HepG2 (cell line): Measurements from ENCODE around the gene ATL2. TPM values are rescaled to one million over a fixed set of nuclear protein-coding genes. Genes with fewer than 3 reads are reported as not detected.

Source experiments
- ARID2 ChIP-seq: sonication (generic); formaldehyde crosslinking; IDR thresholded peaks from 2 replicates; pipeline ENCODE4 v1.8.1; 2022; ENCODE audit warnings: mild to moderate bottlenecking, missing genetic modification reagents, borderline replicate concordance
- ATF7 ChIP-seq, 2 experiments: fragments of 450-650 bp in 1 of 2; sonication (generic) in 1 of 2; formaldehyde crosslinking in 1 of 2; IDR thresholded peaks; 2 replicates each; pipeline versions ENCODE4 v1.4.0 to v1.6.1; 2016 to 2020; ENCODE audit warnings: antibody characterized with exemption in 1 of 2, mild to moderate bottlenecking in 1 of 2, missing genetic modification reagents in 1 of 2
- CEBPB ChIP-seq: IDR thresholded peaks from 2 replicates; pipeline ENCODE4 v1.6.1; 2011; ENCODE audit warnings: low read depth, low read length, improper control_type of control experiment, borderline replicate concordance
- EHMT2 ChIP-seq: fragments of 200-600 bp; sonication (generic); IDR thresholded peaks from 2 replicates; pipeline ENCODE4 v1.7.0; 2017; ENCODE audit warnings: antibody characterized with exemption, low read depth, low read length, borderline replicate concordance
- HNF1A ChIP-seq, 2 experiments: sonication (generic) in 1 of 2; formaldehyde crosslinking in 1 of 2; IDR thresholded peaks; 2 replicates each; pipeline versions ENCODE4 v1.4.0 to v1.6.1; 2016 to 2020; ENCODE audit warnings: borderline replicate concordance in 1 of 2, low read depth in 1 of 2, mild to moderate bottlenecking in 1 of 2, missing genetic modification reagents in 1 of 2
- HOMEZ ChIP-seq: IDR thresholded peaks from 2 replicates; pipeline ENCODE4 v1.6.1; 2016; ENCODE audit warnings: low read depth
- MAX ChIP-seq: IDR thresholded peaks from 2 replicates; pipeline ENCODE4 v1.6.1; 2012; ENCODE audit warnings: inconsistent platforms
- NFATC3 ChIP-seq: sonication (generic); formaldehyde crosslinking; IDR thresholded peaks from 2 replicates; pipeline ENCODE4 v1.5.1; 2020; ENCODE audit warnings: mild to moderate bottlenecking, missing genetic modification reagents
- SCMH1 ChIP-seq: sonication (generic); formaldehyde crosslinking; IDR thresholded peaks from 2 replicates; pipeline ENCODE4 v1.9.0; 2021; ENCODE audit warnings: missing genetic modification reagents, mild to moderate bottlenecking, borderline replicate concordance
- ZBED4 ChIP-seq: sonication (generic); formaldehyde crosslinking; IDR thresholded peaks from 2 replicates; pipeline ENCODE4 v1.4.0; 2020; ENCODE audit warnings: missing genetic modification reagents, borderline replicate concordance
- ZNF10 ChIP-seq: sonication (generic); formaldehyde crosslinking; IDR thresholded peaks from 2 replicates; pipeline ENCODE4 v1.4.0; 2020; ENCODE audit warnings: mild to moderate bottlenecking, low read depth, missing genetic modification reagents, borderline replicate concordance
- ZNF383 ChIP-seq: sonication (generic); formaldehyde crosslinking; IDR thresholded peaks from 2 replicates; pipeline ENCODE4 v1.4.0; 2020; ENCODE audit warnings: missing genetic modification reagents, mild to moderate bottlenecking, borderline replicate concordance
- ZNF496 ChIP-seq: sonication (generic); formaldehyde crosslinking; IDR thresholded peaks from 2 replicates; pipeline ENCODE4 v1.8.1; 2023; ENCODE audit warnings: mild to moderate bottlenecking, moderate library complexity, missing genetic modification reagents; ENCODE audit not compliant: insufficient replicate concordance
- ZNF580 ChIP-seq: IDR thresholded peaks from 2 replicates; pipeline ENCODE4 v1.6.1; 2016; ENCODE audit warnings: low read depth, borderline replicate concordance
- ZNF605 ChIP-seq: sonication (generic); formaldehyde crosslinking; IDR thresholded peaks from 2 replicates; pipeline ENCODE4 v1.8.0; 2022; ENCODE audit warnings: mild to moderate bottlenecking, missing genetic modification reagents
- ZNF709 ChIP-seq: sonication (generic); formaldehyde crosslinking; IDR thresholded peaks from 2 replicates; pipeline ENCODE4 v1.5.0; 2020; ENCODE audit warnings: mild to moderate bottlenecking, missing genetic modification reagents
- ZNF749 ChIP-seq: sonication (generic); formaldehyde crosslinking; IDR thresholded peaks from 2 replicates; pipeline ENCODE4 v1.8.0; 2022; ENCODE audit warnings: mild to moderate bottlenecking, missing genetic modification reagents, moderate library complexity, borderline replicate concordance
- polyA plus RNA-seq, 8 experiments: library from polyadenylated mRNA; depleted of rRNA in 3 of 8; stranded (reverse) in 7 of 8; unstranded in 1 of 8; fragments of >200 nt; fragmentation: Illumina TruSeq in 4 of 8; extraction: Trizol in 4 of 8; gene quantifications; 2 replicates each; pipeline versions ENCODE4 v1.2.1 to v1.2.3, GENCODE V29; 2011 to 2016; ENCODE audit warnings: low read depth in 4 of 8, missing spikeins in 1 of 8, mixed read lengths in 1 of 8; ENCODE audit not compliant: insufficient read depth in 1 of 8
- total RNA-seq, 5 experiments: library from RNA; depleted of rRNA; stranded (reverse); fragments of >200 nt; fragmentation: Illumina TruSeq; extraction: Trizol; gene quantifications; 2 replicates each; pipeline ENCODE4 v1.2.3, GENCODE V29; 2016; ENCODE audit warnings: low read depth in 1 of 5

The ATL2 gene
- total and polyA plus RNA-seq, 2 of the 13 experiments (the other 11 are each of a cell fraction or from before 2014, with no cell fraction given), result 56.5 to 119 TPM

GRCh38 chr2:38405917-38406596 lies 29.0 kb upstream of the ATL2 start (continued):
- TF ChIP-seq ZBED4 (CRISPR knock-in tag) (peak; percentile 21; the same call in 1 of the 2 replicates), CEBPB (no peak), MAX (peak; percentile 71), ZNF580 (CRISPR knock-in tag) (peak; percentile 43; the same call in 1 of the 2 replicates), EHMT2 (no peak), HNF1A (IDR thresholded peaks at IDR 0.05; ENCODE audit: low read depth) (0 out of 2 replicates have a peak, but pooled peaks have one; percentile 21), HNF1A (CRISPR knock-in tag; IDR thresholded peaks at IDR 0.05; ENCODE audit: borderline replicate concordance) (no peak), ZNF709 (CRISPR knock-in tag) (0 out of 2 replicates have a peak, but pooled peaks have one; percentile 38), ATF7 (IDR thresholded peaks at IDR 0.05) (no peak), ATF7 (CRISPR knock-in tag; IDR thresholded peaks at IDR 0.05) (no peak), ZNF749 (CRISPR knock-in tag) (no peak), SCMH1 (CRISPR knock-in tag) (no peak), ARID2 (CRISPR knock-in tag) (no peak), ZNF10 (CRISPR knock-in tag) (no peak), HOMEZ (CRISPR knock-in tag) (peak; percentile 91; the same call in 1 of the 2 replicates), ZNF496 (CRISPR knock-in tag) (no peak), ZNF383 (CRISPR knock-in tag) (no peak), NFATC3 (CRISPR knock-in tag) (no peak), ZNF605 (CRISPR knock-in tag) (no peak)
